ENCODE results near the gene STRIP1. TPM values are rescaled to one million over a fixed set of nuclear protein-coding genes. Genes with fewer than 3 reads are reported as not detected.
A peak's percentile ranks its signal among the peaks of the same experiment; 100 is the strongest.

Gene STRIP1
- total and polyA plus RNA-seq, 2 experiments from 2014 or later: 40.2 to 78.3 TPM

GRCh38 chr1:110043016-110043415 is 8.6 kb downstream of the STRIP1 start:
- Histone ChIP-seq H3K9me3 (ENCODE audit: low read depth) (no peaks in the 10 kb centered on the region), H3K4me1 (ENCODE audit: low read depth) (no peaks in the 10 kb centered on the region), H3K27ac (no peak overlapping the region), H3K4me3 (no peak overlapping the region), H3K27me3 (no peaks in the 10 kb centered on the region), H3K36me3 (peaks cover 78% of the 10 kb centered on the region)
- DNase-seq (ENCODE audit: low read depth in 1 of 2, low spot score in 1 of 2): no peak
- TF ChIP-seq CTCF (IDR thresholded peaks at IDR 0.05; ENCODE audit: low read depth, low read length): no peak

GRCh38 chr1:110047463-110047862 is 13.0 kb downstream of the STRIP1 start:
- H3K4me3 ChIP-seq: no peak overlapping the region
- H3K27me3 ChIP-seq: no peaks in the 10 kb centered on the region
- DNase-seq (ENCODE audit: low read depth in 1 of 2, low spot score in 1 of 2): no peak
- peaks cover 73% of the 10 kb centered on the region for H3K36me3 ChIP-seq
- TF ChIP-seq CTCF (IDR thresholded peaks at IDR 0.05; ENCODE audit: low read depth, low read length): no peak
- H3K4me1 ChIP-seq (ENCODE audit: low read depth): peaks cover 10% of the 10 kb centered on the region
- no peaks in the 10 kb centered on the region for H3K9me3 ChIP-seq (ENCODE audit: low read depth)
- no peak overlapping the region for H3K27ac ChIP-seq

GRCh38 chr1:110048240-110048639 is 13.8 kb downstream of the STRIP1 start:
- no peak overlapping the region for H3K4me3 ChIP-seq
- peaks cover 73% of the 10 kb centered on the region for H3K36me3 ChIP-seq
- H3K27ac ChIP-seq: no peak overlapping the region
- DNase-seq (ENCODE audit: low read depth in 1 of 2, low spot score in 1 of 2): no peak
- H3K9me3 ChIP-seq (ENCODE audit: low read depth): no peaks in the 10 kb centered on the region
- no peaks in the 10 kb centered on the region for H3K27me3 ChIP-seq
- no peak for TF ChIP-seq CTCF (IDR thresholded peaks at IDR 0.05; ENCODE audit: low read depth, low read length)
- H3K4me1 ChIP-seq (ENCODE audit: low read depth): peaks cover 10% of the 10 kb centered on the region

- H3K4me3 ChIP-seq: no peak overlapping the region
- H3K9me3 ChIP-seq (ENCODE audit: low read depth): no peaks in the 10 kb centered on the region
- no peak overlapping the region for H3K27ac ChIP-seq
- DNase-seq (ENCODE audit: low read depth in 1 of 2, low spot score in 1 of 2): no peak
- H3K4me1 ChIP-seq (ENCODE audit: low read depth): peaks cover 10% of the 10 kb centered on the region
- H3K27me3 ChIP-seq: no peaks in the 10 kb centered on the region
- H3K36me3 ChIP-seq: peaks cover 70% of the 10 kb centered on the region
- no peak for TF ChIP-seq CTCF (IDR thresholded peaks at IDR 0.05; ENCODE audit: low read depth, low read length)
Measured at GRCh38 chr1:110048923-110049601, 14.6 kb downstream of the STRIP1 start.

- TF ChIP-seq CTCF (IDR thresholded peaks at IDR 0.05; ENCODE audit: low read depth, low read length): no peak
- peaks cover 68% of the 10 kb centered on the region for H3K36me3 ChIP-seq
- peaks cover 10% of the 10 kb centered on the region for H3K4me1 ChIP-seq (ENCODE audit: low read depth)
- peak overlapping the region; percentile 58 for H3K27ac ChIP-seq
- no peaks in the 10 kb centered on the region for H3K27me3 ChIP-seq
- no peaks in the 10 kb centered on the region for H3K9me3 ChIP-seq (ENCODE audit: low read depth)
- DNase-seq (ENCODE audit: low read depth in 1 of 2, low spot score in 1 of 2): peak in 1 of 2 donors; percentile 82
- no peak overlapping the region for H3K4me3 ChIP-seq
Measured at GRCh38 chr1:110049801-110050601, 15.6 kb downstream of the STRIP1 start.

All from cardiac muscle cell (in vitro differentiated cells and primary cell).